Mesendoderm (in vitro differentiated cells): ENCODE data around the gene CNTN5.

Experiments used
- DNase-seq: peaks from one replicate; pipeline ENCODE4 v3.0.0; 2013
- H2AK5ac ChIP-seq: 2 replicates; pipeline ENCODE4 v1.6.1; 2013; ENCODE audit warnings: low read length, inconsistent platforms
- H2BK120ac ChIP-seq: 2 replicates; pipeline ENCODE4 v1.6.1; 2013; ENCODE audit warnings: low read depth, mild to moderate bottlenecking, low read length, moderate library complexity, mixed read lengths
- H2BK15ac ChIP-seq: replicated peaks from 2 replicates; pipeline ENCODE4 v1.6.1; 2013; ENCODE audit warnings: low read depth, mild to moderate bottlenecking, moderate library complexity
- H2BK5ac ChIP-seq: 2 replicates; pipeline ENCODE4 v1.6.1; 2013; ENCODE audit warnings: low read length, inconsistent platforms
- H3K18ac ChIP-seq: 2 replicates; pipeline ENCODE4 v1.6.1; 2013; ENCODE audit warnings: mild to moderate bottlenecking, low read length, mixed read lengths
- H3K23ac ChIP-seq: one replicate; pipeline ENCODE4 v1.6.1; 2013; ENCODE audit warnings: low read length
- H3K27ac ChIP-seq: 2 replicates; pipeline ENCODE4 v1.5.1; 2013; ENCODE audit warnings: low read depth, mild to moderate bottlenecking, inconsistent platforms, low read length, moderate library complexity
- H3K27me3 ChIP-seq: 2 replicates; pipeline ENCODE4 v1.6.1; 2013; ENCODE audit warnings: low read length, control low read depth, mild to moderate bottlenecking, inconsistent platforms; ENCODE audit not compliant: insufficient read depth, poor library complexity
- H3K36me3 ChIP-seq: 2 replicates; pipeline ENCODE4 v1.6.1; 2013; ENCODE audit warnings: low read length, inconsistent platforms; ENCODE audit not compliant: control insufficient read depth, insufficient read depth
- H3K4ac ChIP-seq: one replicate; pipeline ENCODE4 v1.6.1; 2013; ENCODE audit warnings: low read depth, mild to moderate bottlenecking, low read length, moderate library complexity
- H3K4me1 ChIP-seq: 2 replicates; pipeline ENCODE4 v1.6.1; 2013; ENCODE audit warnings: low read depth, low read length, inconsistent platforms; ENCODE audit not compliant: control insufficient read depth
- H3K4me2 ChIP-seq: 2 replicates; pipeline ENCODE4 v1.6.1; 2013; ENCODE audit warnings: low read length
- H3K4me3 ChIP-seq: 2 replicates; pipeline ENCODE4 v1.5.1; 2013; ENCODE audit warnings: mild to moderate bottlenecking, low read length
- H3K56ac ChIP-seq: one replicate; pipeline ENCODE4 v1.6.1; 2013; ENCODE audit warnings: low read length
- H3K79me1 ChIP-seq: 2 replicates; pipeline ENCODE4 v1.6.1; 2013; ENCODE audit warnings: low read length, inconsistent platforms
- H3K79me2 ChIP-seq: 2 replicates; pipeline ENCODE4 v1.6.1; 2013; ENCODE audit warnings: mild to moderate bottlenecking, low read length; ENCODE audit not compliant: control insufficient read depth, insufficient read depth
- H3K9ac ChIP-seq: 2 replicates; pipeline ENCODE4 v1.6.1; 2013; ENCODE audit warnings: low read length, inconsistent platforms
- H4K5ac ChIP-seq: one replicate; pipeline ENCODE4 v1.6.1; 2013; ENCODE audit warnings: low read length
- H4K8ac ChIP-seq: one replicate; pipeline ENCODE4 v1.6.1; 2013; ENCODE audit warnings: low read depth, mild to moderate bottlenecking, control low read depth, low read length, moderate library complexity
- WGBS: extraction: QIAGEN DNeasy Blood & Tissue Kit; methylation state at CpG from one replicate; pipeline ENCODE4 v1.1.7; 2013; ENCODE audit warnings: low lambda C conversion rate, missing lambda C conversion rate; ENCODE audit not compliant: insufficient coverage; ENCODE audit errors: extremely low coverage; 5-methylcytosine and 5-hydroxymethylcytosine counted together

The CNTN5 gene

DNA sequence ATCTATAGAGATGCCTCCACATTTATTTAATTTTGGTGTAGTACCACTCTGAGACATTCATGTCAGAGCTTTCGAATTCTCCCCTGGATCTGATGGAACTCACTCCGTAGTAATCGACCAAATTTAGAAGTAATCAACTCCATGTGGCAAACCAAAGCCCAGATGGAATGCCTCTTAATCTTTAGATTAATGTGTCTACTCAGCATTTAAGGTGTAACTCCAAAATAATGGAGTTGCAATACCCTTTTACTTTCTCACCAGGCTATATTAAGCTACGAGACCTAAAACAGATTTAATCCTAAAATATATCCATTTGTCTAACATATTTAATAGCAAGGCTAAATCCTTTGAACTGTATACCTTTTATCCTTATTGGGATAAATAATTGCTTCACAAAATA, 473.3 kb downstream of the CNTN5 start:
- WGBS, result no CpG with 5 or more reads among the region's 4 CpGs
- Histone ChIP-seq H3K9ac (no peak overlapping the region), H2BK15ac (no peak overlapping the region), H3K79me1 (no peaks in the 10 kb centered on the region), H3K23ac (no peak overlapping the region), H3K4ac (no peak overlapping the region), H3K4me3 (no peak overlapping the region), H4K5ac (no peak overlapping the region), H3K36me3 (no peaks in the 10 kb centered on the region), H3K27ac (no peak overlapping the region), H3K4me2 (no peak overlapping the region), H3K56ac (no peak overlapping the region), H3K27me3 (no peaks in the 10 kb centered on the region), H4K8ac (no peak overlapping the region), H2BK5ac (no peak overlapping the region), H3K79me2 (no peaks in the 10 kb centered on the region), H2AK5ac (no peak overlapping the region), H2BK120ac (no peak overlapping the region), H3K18ac (no peak overlapping the region), H3K4me1 (no peaks in the 10 kb centered on the region)
- DNase-seq, result no peak

DNA sequence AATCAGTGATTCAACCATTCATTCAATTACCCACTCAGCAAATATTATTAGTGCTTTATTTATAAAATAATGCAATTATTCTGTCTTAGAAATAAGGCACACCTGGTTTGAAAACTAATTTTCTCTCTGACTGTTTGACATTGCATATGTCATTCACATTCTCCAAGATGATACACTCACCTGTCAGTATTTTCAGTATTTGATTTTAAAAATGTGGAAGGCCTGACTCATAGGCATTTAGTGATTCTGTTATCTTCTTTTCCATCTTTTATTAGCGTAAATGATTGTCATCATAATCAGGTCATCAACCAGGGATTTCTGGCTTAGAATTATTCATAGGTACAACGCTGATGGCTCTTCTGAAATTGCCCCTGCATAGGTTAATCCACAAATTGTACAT, 480.9 kb downstream of the CNTN5 start:
- no peak overlapping the region for H2BK15ac ChIP-seq
- no peak overlapping the region for H4K5ac ChIP-seq
- H2AK5ac ChIP-seq, result no peak overlapping the region
- no peak for DNase-seq
- no peaks in the 10 kb centered on the region for H3K79me1 ChIP-seq
- H3K56ac ChIP-seq, result no peak overlapping the region
- H2BK120ac ChIP-seq, result no peak overlapping the region
- no peaks in the 10 kb centered on the region for H3K79me2 ChIP-seq
- no peak overlapping the region for H4K8ac ChIP-seq
- no peak overlapping the region for H2BK5ac ChIP-seq
- H3K36me3 ChIP-seq, result no peaks in the 10 kb centered on the region
- H3K18ac ChIP-seq, result no peak overlapping the region
- no peak overlapping the region for H3K4ac ChIP-seq
- H3K27ac ChIP-seq, result no peak overlapping the region
- H3K9ac ChIP-seq, result no peak overlapping the region
- no peaks in the 10 kb centered on the region for H3K27me3 ChIP-seq
- no peak overlapping the region for H3K4me2 ChIP-seq
- no peaks in the 10 kb centered on the region for H3K4me1 ChIP-seq
- no peak overlapping the region for H3K4me3 ChIP-seq
- no peak overlapping the region for H3K23ac ChIP-seq
- WGBS, result no CpG with 5 or more reads among the region's 2 CpGs

DNA sequence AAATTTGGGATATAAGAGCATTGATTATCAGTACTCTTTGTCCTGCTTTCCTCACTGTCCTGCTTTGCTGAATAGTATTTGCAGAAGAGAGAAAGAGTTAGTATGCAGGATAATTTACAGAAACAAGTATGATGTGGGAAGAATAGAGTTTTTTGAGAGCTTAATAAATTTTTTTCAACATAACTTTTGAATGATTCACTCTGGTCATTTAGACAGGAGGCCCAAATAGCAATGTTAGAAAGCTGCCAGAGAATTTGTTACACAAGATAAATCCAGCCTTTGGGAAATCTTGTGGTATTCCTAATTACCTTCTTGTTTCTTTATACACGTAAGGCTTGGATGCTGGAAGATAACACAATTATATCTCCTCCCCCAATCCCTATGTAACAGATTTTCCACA, 484.6 kb downstream of the CNTN5 start:
- Histone ChIP-seq H3K56ac (no peak overlapping the region), H3K79me1 (no peaks in the 10 kb centered on the region), H3K79me2 (no peaks in the 10 kb centered on the region), H3K18ac (no peak overlapping the region), H3K9ac (no peak overlapping the region), H3K23ac (no peak overlapping the region), H2BK15ac (no peak overlapping the region), H3K4me1 (no peaks in the 10 kb centered on the region), H3K4ac (no peak overlapping the region), H2AK5ac (no peak overlapping the region), H3K27me3 (no peaks in the 10 kb centered on the region), H3K4me2 (no peak overlapping the region), H2BK5ac (no peak overlapping the region), H4K5ac (no peak overlapping the region), H3K36me3 (no peaks in the 10 kb centered on the region), H4K8ac (no peak overlapping the region), H2BK120ac (no peak overlapping the region), H3K27ac (no peak overlapping the region), H3K4me3 (no peak overlapping the region)
- no peak for DNase-seq
- no CpG with 5 or more reads among the region's 1 CpG for WGBS

DNA sequence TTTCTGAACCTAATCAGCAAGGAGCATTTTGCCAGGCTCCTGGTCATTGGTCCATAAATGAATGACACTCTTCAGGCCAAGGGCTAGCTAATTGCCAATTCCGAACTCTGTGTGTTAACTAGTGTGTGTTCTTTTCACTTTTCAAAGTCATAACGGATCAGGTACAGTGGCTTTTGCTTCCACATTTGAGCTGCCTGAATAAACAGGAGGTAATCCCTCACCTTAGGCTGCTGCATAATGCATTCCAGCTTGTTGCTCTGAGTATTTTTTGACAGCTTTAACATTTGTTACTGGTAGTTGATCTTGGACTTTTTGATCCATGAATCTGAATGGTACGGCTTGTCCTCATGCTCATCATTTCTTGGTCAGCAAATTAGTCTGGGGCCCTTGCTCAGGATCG, 485.1 kb downstream of the CNTN5 start:
- H2BK15ac ChIP-seq, result no peak overlapping the region
- H4K8ac ChIP-seq, result no peak overlapping the region
- H3K4me2 ChIP-seq, result no peak overlapping the region
- no peak for DNase-seq
- H2BK5ac ChIP-seq, result no peak overlapping the region
- no CpG with 5 or more reads among the region's 4 CpGs for WGBS
- no peak overlapping the region for H3K27ac ChIP-seq
- H2BK120ac ChIP-seq, result no peak overlapping the region
- no peaks in the 10 kb centered on the region for H3K27me3 ChIP-seq
- H3K79me1 ChIP-seq, result no peaks in the 10 kb centered on the region
- no peaks in the 10 kb centered on the region for H3K36me3 ChIP-seq
- no peak overlapping the region for H4K5ac ChIP-seq
- no peak overlapping the region for H2AK5ac ChIP-seq
- no peak overlapping the region for H3K23ac ChIP-seq
- H3K4me1 ChIP-seq, result no peaks in the 10 kb centered on the region
- H3K18ac ChIP-seq, result no peak overlapping the region
- H3K79me2 ChIP-seq, result no peaks in the 10 kb centered on the region
- no peak overlapping the region for H3K56ac ChIP-seq
- H3K4ac ChIP-seq, result no peak overlapping the region
- no peak overlapping the region for H3K9ac ChIP-seq
- no peak overlapping the region for H3K4me3 ChIP-seq

DNA sequence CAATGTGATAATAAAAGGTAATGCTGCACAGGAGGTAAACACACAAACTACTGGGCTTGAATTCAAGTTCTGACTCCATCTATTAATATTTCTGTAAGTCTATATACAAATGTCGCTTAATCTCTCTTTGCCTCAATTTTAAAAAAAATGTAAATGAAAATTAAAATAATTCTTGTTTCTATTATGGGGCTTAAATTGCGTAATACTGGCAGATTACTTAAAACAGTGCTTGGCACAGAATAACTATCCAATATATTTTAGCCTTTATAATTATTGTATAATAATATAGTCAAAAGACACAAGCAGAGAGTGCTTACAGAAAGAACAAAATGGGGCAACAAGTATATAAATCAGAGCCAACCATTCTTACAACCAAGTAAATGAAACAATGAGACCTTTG, 489.1 kb downstream of the CNTN5 start:
- Histone ChIP-seq H3K79me1 (no peaks in the 10 kb centered on the region), H3K4ac (no peak overlapping the region), H3K23ac (no peak overlapping the region), H3K9ac (no peak overlapping the region), H3K27ac (no peak overlapping the region), H3K36me3 (no peaks in the 10 kb centered on the region), H4K5ac (no peak overlapping the region), H2AK5ac (no peak overlapping the region), H3K4me2 (no peak overlapping the region), H3K4me1 (no peaks in the 10 kb centered on the region), H3K27me3 (no peaks in the 10 kb centered on the region), H4K8ac (no peak overlapping the region), H3K79me2 (no peaks in the 10 kb centered on the region), H2BK5ac (no peak overlapping the region), H2BK15ac (no peak overlapping the region), H3K56ac (no peak overlapping the region), H3K4me3 (no peak overlapping the region), H2BK120ac (no peak overlapping the region), H3K18ac (no peak overlapping the region)
- DNase-seq, result no peak
- WGBS, result no CpG with 5 or more reads among the region's 2 CpGs

DNA sequence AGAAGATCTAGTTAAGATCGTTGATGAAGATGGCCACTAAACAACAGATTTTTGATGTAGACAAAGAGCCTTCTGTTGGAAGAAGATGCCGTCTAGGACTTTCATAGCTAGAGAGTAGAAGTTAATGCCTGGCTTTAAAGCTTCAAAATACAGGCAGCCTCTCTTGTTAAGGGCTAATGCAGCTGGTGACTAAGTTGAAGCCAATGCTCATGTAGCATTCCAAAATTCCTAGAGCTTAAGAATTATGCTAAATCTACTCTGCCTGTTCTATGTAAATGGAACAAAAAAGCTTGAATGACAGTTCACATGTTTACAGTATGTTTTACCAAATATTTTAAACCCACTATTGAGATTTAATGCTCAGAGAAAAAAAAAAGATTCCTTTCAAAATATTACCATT, 492.6 kb downstream of the CNTN5 start:
- no peak overlapping the region for H2AK5ac ChIP-seq
- no peak overlapping the region for H3K23ac ChIP-seq
- no peak overlapping the region for H3K4me3 ChIP-seq
- no peak overlapping the region for H3K4ac ChIP-seq
- no peak overlapping the region for H3K27ac ChIP-seq
- H2BK15ac ChIP-seq, result no peak overlapping the region
- no peak overlapping the region for H3K18ac ChIP-seq
- no peak overlapping the region for H3K9ac ChIP-seq
- WGBS, result no CpG with 5 or more reads among the region's 2 CpGs
- no peak for DNase-seq
- H2BK120ac ChIP-seq, result no peak overlapping the region
- no peak overlapping the region for H2BK5ac ChIP-seq
- no peaks in the 10 kb centered on the region for H3K79me2 ChIP-seq
- H3K4me2 ChIP-seq, result no peak overlapping the region
- no peak overlapping the region for H4K8ac ChIP-seq
- H3K56ac ChIP-seq, result no peak overlapping the region
- no peak overlapping the region for H4K5ac ChIP-seq
- H3K4me1 ChIP-seq, result no peaks in the 10 kb centered on the region
- H3K79me1 ChIP-seq, result no peaks in the 10 kb centered on the region
- no peaks in the 10 kb centered on the region for H3K27me3 ChIP-seq
- no peaks in the 10 kb centered on the region for H3K36me3 ChIP-seq
